Gastrocnemius medialis (tissue), 4 donors: Measurements from ENCODE around the gene KCNJ9. TPM values are rescaled to one million over a fixed set of nuclear protein-coding genes. Genes with fewer than 3 reads are reported as not detected.
A peak's percentile ranks its signal among the peaks of the same experiment; 100 is the strongest.

ENCODE experiments used
- ATAC-seq, 2 donors: fragments of 150-250 bp; one replicate each; pipeline ENCODE4 v1.9.1; 2016
- DNase-seq, 2 donors: peaks; one replicate each; pipeline ENCODE4 v3.0.0-alpha.2; 2019
- H3K27ac ChIP-seq, 4 donors: fragments of 200-600 bp; sonication (generic); 1 replicate in 1 of 4; 2 replicates in 3 of 4; pipeline ENCODE4 v1.5.1; 2016 to 2018; ENCODE audit warnings: mild to moderate bottlenecking in 2 of 4, moderate library complexity in 1 of 4
- H3K27me3 ChIP-seq, 3 donors: fragments of 200-600 bp; sonication (generic) in 2 of 3; 1 replicate in 1 of 3; 2 replicates in 2 of 3; pipeline versions ENCODE4 v1.5.1 to v1.6.0; 2016 to 2019; ENCODE audit warnings: mild to moderate bottlenecking in 1 of 3, moderate library complexity in 1 of 3
- H3K36me3 ChIP-seq, 2 donors: fragments of 200-600 bp; sonication (generic) in 1 of 2; one replicate each; pipeline ENCODE4 v1.5.1; 2017 to 2018
- H3K4me1 ChIP-seq, 2 donors: fragments of 200-600 bp; sonication (generic) in 1 of 2; one replicate each; pipeline ENCODE4 v1.5.1; 2016 to 2017; ENCODE audit warnings: mild to moderate bottlenecking in 2 of 2
- H3K4me3 ChIP-seq, 4 donors: fragments of 200-600 bp; sonication (generic) in 3 of 4; 1 replicate in 1 of 4; 2 replicates in 3 of 4; pipeline ENCODE4 v1.5.1; 2016 to 2019; ENCODE audit warnings: mild to moderate bottlenecking in 2 of 4
- H3K9me3 ChIP-seq, 3 donors: fragments of 200-600 bp; sonication (generic) in 2 of 3; 1 replicate in 1 of 3; 2 replicates in 2 of 3; pipeline ENCODE4 v1.5.1; 2016 to 2019
- CTCF ChIP-seq, 5 experiments: fragments of 450-650 bp in 3 of 5; fragments of 200-600 bp in 2 of 5; sonication (generic) in 2 of 5; IDR thresholded peaks in 4 of 5; conservative IDR thresholded peaks in 1 of 5; 1 replicate in 4 of 5; 2 replicates in 1 of 5; pipeline ENCODE4 v1.5.1; 2016 to 2019; ENCODE audit warnings: antibody characterized with exemption in 5 of 5, mild to moderate bottlenecking in 3 of 5, moderate library complexity in 3 of 5
- POLR2A ChIP-seq, 2 donors: fragments of 450-650 bp; IDR thresholded peaks; one replicate each; pipeline ENCODE4 v1.6.1; 2017; ENCODE audit warnings: antibody characterized with exemption in 2 of 2, mild to moderate bottlenecking in 2 of 2, moderate library complexity in 2 of 2
- in situ Hi-C, 4 donors: fragments of 200-750 bp; cut with MboI; loops; one replicate each; pipeline versions ENCODE4 v1.15.0 to v1.8.0; 2017; ENCODE audit warnings: low sequenced_read_pairs in 4 of 4
- intact Hi-C: fragments of 100-400 bp; cut with DNase I; formaldehyde crosslinking; loops from one replicate; pipeline ENCODE4 v1.15.1; 2023; ENCODE audit warnings: low total_unique reads
- total RNA-seq, 4 donors: library from RNA; depleted of rRNA; stranded (reverse); fragments of >200 nt; gene quantifications; one replicate each; pipeline versions ENCODE4 v1.1.0 to v1.2.3, GENCODE V29; 2016

Gene KCNJ9
- total RNA-seq, 4 donors from 2014 or later, result not detected

- Histone ChIP-seq H3K36me3 (peaks cover 0 to 69% of the 10 kb centered on the region in 2 donors), H3K4me1 (peaks cover 86 to 87% of the 10 kb centered on the region in 2 donors), H3K27me3 (no peaks in the 10 kb centered on the region), H3K27ac (peak overlapping the region; percentile 92 to 100 (median 98)), H3K9me3 (no peaks in the 10 kb centered on the region), H3K4me3 (peak overlapping the region in 2 of 4 donors; percentile 38 to 41)
- ATAC-seq (peak in 1 of 2 donors; percentile 19), DNase-seq (no peak)
- intact Hi-C loops, result no loop called here
- TF ChIP-seq POLR2A (IDR thresholded peaks at IDR 0.05) (peak in 1 of 2 donors; percentile 33), CTCF (IDR thresholded peaks at IDR 0.05 in 4 of 5, conservative IDR thresholded peaks at IDR 0.05 in 1 of 5) (no peak)
- in situ Hi-C loops, result no loop called here
Observed at GRCh38 chr1:160130939-160131338, 49.6 kb downstream of the KCNJ9 start.

GRCh38 chr1:160131803-160132565, 50.6 kb downstream of the KCNJ9 start:
- in situ Hi-C loops, result no loop called here
- ATAC-seq (peak; percentile 61 to 62), DNase-seq (peak; percentile 95 to 98)
- Histone ChIP-seq H3K4me1 (peaks cover 83 to 85% of the 10 kb centered on the region in 2 donors), H3K27ac (peak overlapping the region; percentile 92 to 100 (median 98)), H3K36me3 (peaks cover 0 to 69% of the 10 kb centered on the region in 2 donors), H3K9me3 (no peaks in the 10 kb centered on the region), H3K27me3 (no peaks in the 10 kb centered on the region), H3K4me3 (peak overlapping the region in 2 of 4 donors; percentile 4 to 35)
- intact Hi-C loops, result no loop called here
- TF ChIP-seq POLR2A (IDR thresholded peaks at IDR 0.05), result peak; percentile 55 to 71
- TF ChIP-seq CTCF (IDR thresholded peaks at IDR 0.05 in 4 of 5, conservative IDR thresholded peaks at IDR 0.05 in 1 of 5), result no peak

- H3K4me3 ChIP-seq, result no peak overlapping the region
- H3K27me3 ChIP-seq, result no peaks in the 10 kb centered on the region
- DNase-seq (peak in 1 of 2 donors; percentile 52), ATAC-seq (no peak)
- peaks cover 8 to 72% of the 10 kb centered on the region in 2 donors for H3K36me3 ChIP-seq
- no peak for TF ChIP-seq POLR2A (IDR thresholded peaks at IDR 0.05)
- TF ChIP-seq CTCF (IDR thresholded peaks at IDR 0.05 in 4 of 5, conservative IDR thresholded peaks at IDR 0.05 in 1 of 5), result no peak
- in situ Hi-C loops, result no loop called here
- peaks cover 73 to 77% of the 10 kb centered on the region in 2 donors for H3K4me1 ChIP-seq
- no peaks in the 10 kb centered on the region for H3K9me3 ChIP-seq
- peak overlapping the region; percentile 92 to 100 (median 98) for H3K27ac ChIP-seq
- intact Hi-C loops, result no loop called here
Observed at GRCh38 chr1:160133990-160134770, 52.8 kb downstream of the KCNJ9 start.

- H3K4me3 ChIP-seq, result no peak overlapping the region
- DNase-seq (peak in 1 of 2 donors; percentile 53), ATAC-seq (no peak)
- no peaks in the 10 kb centered on the region for H3K27me3 ChIP-seq
- no peaks in the 10 kb centered on the region for H3K9me3 ChIP-seq
- no peak for TF ChIP-seq CTCF (IDR thresholded peaks at IDR 0.05 in 4 of 5, conservative IDR thresholded peaks at IDR 0.05 in 1 of 5)
- no peak for TF ChIP-seq POLR2A (IDR thresholded peaks at IDR 0.05)
- H3K36me3 ChIP-seq, result peaks cover 8 to 73% of the 10 kb centered on the region in 2 donors
- in situ Hi-C loops (no loop called here), intact Hi-C loops (no loop called here)
- peak overlapping the region; percentile 92 to 100 (median 98) for H3K27ac ChIP-seq
- peaks cover 65 to 73% of the 10 kb centered on the region in 2 donors for H3K4me1 ChIP-seq
Observed at GRCh38 chr1:160134791-160135572, 53.6 kb downstream of the KCNJ9 start.
